ENCODE measurements around the gene CRTC1.
"Not testable (repeated sequence)": the region's sequence is repeated elsewhere in the genome, so short reads cannot be mapped to it uniquely, and the experiment has no call there.

CRTC1 gene

GRCh38 chr19:18670312-18670711 lies 13.2 kb upstream of the CRTC1 start:
- no peak for DNase-seq

DNA sequence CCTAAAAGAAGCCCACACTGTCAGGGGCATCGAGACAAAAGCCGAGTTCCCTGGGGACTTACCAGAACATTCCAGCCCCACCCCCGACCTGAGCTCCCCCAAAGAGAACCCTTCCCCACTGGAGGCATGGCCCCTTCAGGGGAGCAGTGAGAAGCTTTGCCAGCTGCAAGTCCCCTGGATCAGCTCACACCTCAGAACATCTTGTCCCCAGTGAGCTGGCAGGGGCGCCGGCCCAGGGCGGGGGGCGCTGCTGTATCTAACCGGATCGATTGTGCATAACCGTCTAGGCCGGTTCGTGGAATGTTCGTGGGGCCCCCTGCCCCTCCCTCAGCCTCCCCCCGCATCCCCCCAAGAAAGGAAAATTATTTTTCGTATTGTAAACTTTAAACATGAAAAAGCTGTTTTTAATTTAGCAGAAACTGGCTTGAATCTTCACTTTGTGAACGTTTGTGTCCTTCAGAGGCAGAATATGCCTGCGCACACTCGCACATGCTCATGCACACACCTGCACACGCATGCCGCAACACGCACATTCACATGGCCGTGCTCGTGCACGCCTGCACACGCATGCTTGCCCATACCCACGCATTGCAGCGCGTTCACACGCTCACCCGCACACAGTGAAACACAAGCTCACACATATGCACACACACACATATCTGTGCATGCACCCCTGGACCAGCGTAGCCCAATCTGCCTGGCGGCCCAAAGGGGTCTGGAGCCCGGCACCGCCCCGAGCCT lies 12.0 kb upstream of the CRTC1 start:
- no peak for DNase-seq

DNA sequence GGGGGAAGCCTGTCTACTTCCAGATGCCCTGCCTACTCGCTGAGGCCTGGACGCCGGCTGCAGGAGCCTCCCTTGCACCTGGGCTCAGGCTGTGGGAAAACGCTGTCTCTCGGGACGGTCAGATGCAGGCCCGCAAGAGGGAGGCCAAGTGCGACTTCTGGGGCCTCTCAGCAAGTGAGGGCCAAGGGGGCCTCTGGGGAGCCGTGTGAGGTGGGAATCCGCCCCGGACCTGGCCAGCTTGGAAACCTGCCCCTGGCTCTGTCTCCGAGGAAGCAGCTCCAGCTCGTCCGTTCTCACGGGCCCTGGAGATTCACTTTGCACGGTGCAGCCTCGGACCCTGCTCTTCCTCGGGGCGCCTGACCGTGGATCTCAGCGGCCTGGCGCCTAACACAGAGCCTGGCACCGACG lies 11.4 kb upstream of the CRTC1 start:
- DNase-seq = no peak

GRCh38 chr19:18672606-18673337 lies 10.7 kb upstream of the CRTC1 start:
- no peak for DNase-seq

DNA sequence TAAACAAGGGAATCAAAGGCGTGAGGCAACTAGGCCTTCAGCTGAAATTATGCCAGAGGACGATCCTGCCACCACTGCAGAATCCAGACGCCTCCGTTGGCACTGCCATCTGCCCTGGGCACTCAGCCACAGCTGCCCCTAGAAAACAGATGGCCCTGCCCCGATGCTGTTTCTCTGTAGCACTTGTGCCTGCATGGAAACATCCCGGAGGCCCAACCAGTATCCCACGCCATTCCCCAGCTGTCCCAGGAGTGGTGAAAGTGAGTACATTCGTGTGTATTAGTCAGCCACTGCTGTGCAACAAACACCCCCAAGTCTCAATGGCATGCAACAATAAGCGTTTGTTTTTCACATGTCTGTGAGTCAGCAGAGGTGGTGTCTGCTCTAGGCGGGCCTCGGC lies 8.9 kb upstream of the CRTC1 start:
- DNase-seq = no peak

- DNase-seq = peak in 1 of 2 experiments; percentile 16
Measured at GRCh38 chr19:18675779-18676178, 7.7 kb upstream of the CRTC1 start.

- no peak for DNase-seq
Measured at GRCh38 chr19:18676692-18677091, 6.8 kb upstream of the CRTC1 start.

- no peak for DNase-seq
Measured at GRCh38 chr19:18677156-18677555, 6.3 kb upstream of the CRTC1 start.

DNA sequence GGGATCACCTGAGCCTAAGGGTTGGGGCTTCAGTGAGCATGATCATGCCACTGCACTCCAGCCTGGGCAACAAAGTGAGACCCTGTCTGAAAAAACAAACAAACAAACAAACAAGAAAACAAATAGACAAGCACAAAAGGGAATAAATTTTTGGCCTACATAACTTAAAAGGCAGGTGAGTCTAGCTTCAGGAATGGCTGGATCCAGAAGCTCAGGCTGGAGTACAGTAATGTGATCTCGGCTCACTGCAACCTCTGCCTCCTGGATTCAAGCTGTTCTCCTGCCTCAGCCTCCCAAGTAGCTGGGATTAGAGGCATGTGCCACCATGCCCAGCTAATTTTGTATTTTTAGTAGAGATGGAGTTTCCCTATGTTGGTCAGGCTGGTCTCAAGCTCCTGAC lies 3.3 kb upstream of the CRTC1 start:
- not testable (repeated sequence) for DNase-seq

- DNase-seq = no peak
Measured at GRCh38 chr19:18682807-18683108, 722 bp upstream of the CRTC1 start.

GRCh38 chr19:18683958-18684641 lies 620 bp downstream of the CRTC1 start:
- DNase-seq = peak; percentile 12 to 21

- no peak for DNase-seq
Measured at GRCh38 chr19:18684642-18684993, 1.1 kb downstream of the CRTC1 start.

GRCh38 chr19:18685597-18686190 lies 2.2 kb downstream of the CRTC1 start:
- DNase-seq = no peak

DNA sequence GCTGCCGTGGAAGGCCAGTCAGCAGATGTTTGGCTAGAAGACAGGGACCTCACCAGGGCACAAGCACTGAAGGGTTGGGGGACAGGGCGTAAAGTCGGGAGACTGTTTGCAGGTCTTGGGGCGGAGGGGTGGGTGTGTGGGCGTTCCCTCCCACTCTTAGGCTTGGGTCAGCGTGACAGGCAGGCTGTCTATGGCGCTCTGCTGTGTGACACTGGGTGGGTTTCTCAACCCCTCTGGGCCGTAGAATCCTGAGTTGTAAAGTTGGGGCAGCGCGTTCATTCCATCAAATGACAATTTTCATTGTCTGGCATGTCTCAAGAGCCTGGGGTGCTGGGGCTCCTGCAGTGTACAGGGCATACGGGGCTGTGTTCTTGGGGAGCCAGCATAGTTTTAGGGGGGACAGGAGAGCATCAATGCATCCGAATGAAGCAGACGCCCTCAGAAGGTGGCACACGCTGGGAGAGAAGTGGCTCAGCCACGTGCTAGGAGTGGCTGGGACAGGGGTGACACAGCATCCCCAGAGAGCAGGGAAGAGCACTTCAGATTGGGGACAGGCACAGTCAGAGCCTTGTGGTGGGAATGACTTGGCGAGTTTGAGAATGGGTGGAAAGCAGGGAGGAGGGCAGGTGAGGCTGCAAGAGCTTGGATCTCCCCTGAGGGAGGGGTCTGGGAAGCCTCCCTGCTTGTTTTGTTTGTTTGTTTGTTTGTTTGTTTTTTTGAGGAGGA lies 4.4 kb downstream of the CRTC1 start:
- no peak for DNase-seq

GRCh38 chr19:18696023-18696422 lies 12.5 kb downstream of the CRTC1 start:
- no peak for DNase-seq

GRCh38 chr19:18697680-18698079 lies 14.2 kb downstream of the CRTC1 start:
- no peak for DNase-seq

- DNase-seq = no peak
Measured at GRCh38 chr19:18698321-18699167, 15.1 kb downstream of the CRTC1 start.

DNA sequence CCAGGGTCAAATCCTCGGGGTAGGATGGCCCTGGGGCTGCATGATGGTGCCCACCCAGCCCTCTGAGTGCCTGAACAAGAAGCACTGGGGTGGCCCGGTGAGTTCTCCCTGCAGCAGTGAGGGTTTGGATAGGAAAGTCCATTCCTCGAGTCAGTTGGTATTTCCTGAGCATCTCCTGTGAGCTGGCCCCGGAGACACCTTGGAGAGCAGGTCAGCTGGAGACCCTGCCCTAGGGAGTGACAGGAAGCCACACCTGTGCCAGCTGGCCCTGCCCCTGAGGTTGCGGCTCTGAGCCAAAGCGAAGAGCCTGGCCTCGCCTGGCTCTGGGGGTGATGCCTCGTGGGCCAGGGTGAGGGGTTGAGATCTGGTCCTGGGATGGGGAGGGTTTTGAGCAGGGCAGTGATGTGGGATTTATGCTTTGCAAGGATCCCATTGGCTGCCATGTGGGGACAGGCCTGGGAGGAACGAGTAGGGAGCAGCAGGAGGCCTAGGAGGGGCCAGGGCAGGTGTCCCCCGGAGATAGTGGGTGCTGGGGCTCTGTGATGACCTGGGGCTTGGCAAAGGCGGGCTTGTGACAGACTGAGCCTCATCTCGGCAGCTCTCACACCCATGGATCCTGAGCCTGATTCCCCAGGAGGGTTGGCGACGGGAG lies 16.0 kb downstream of the CRTC1 start:
- DNase-seq = no peak

GRCh38 chr19:18700501-18701249 lies 17.2 kb downstream of the CRTC1 start:
- peak; percentile 57 to 63 for DNase-seq

- no peak for DNase-seq
Measured at GRCh38 chr19:18701250-18701608, 17.7 kb downstream of the CRTC1 start.

DNA sequence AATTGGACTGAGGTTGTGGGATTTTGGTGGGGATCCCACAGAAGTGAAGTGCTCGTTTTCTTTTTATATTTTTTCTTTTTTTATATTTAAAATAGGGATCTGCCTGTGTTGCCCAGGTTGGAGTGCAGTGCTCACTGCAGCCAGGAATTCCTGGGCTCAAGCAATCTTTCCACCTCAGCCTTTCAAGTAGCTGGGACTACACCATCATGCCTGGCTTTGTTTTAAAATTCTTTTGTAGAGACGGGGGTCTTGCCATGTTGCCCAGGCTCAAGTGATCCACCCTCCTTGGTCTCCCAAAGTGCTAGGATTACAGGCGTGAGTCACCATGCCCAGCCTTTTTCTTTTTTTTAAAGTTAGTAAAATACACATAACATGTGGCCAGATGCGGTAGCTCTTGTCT lies 20.6 kb downstream of the CRTC1 start:
- DNase-seq = no peak

Data from activated CD4-positive, alpha-beta T cell treated with anti-CD3 and anti-CD28 coated beads, Interleukin-2, amount 50 U/mL, for 4 hours (primary cell).